Activated CD4-positive, alpha-beta memory T cell treated with anti-CD3 and anti-CD28 coated beads, Interleukin-2, amount 10 ng/mL, durations not matched to agents 7 days and 5 days (primary cell): ENCODE data around the gene ABHD13. TPM values are rescaled to one million over a fixed set of nuclear protein-coding genes. Genes with fewer than 3 reads are reported as not detected.
"Not testable (repeated sequence)": the region's sequence is repeated elsewhere in the genome, so short reads cannot be mapped to it uniquely, and the experiment has no call there.

Experiments used
- CTCF ChIA-PET: fragments of 350-600 bp; sonication (Branson Sonifier 250); formaldehyde crosslinking; loops from one replicate; lab custom pipeline; 2021; ENCODE audit warnings: antibody characterized with exemption, inconsistent platforms; lab: Charles Lee
- POLR2A ChIA-PET: fragments of 350-600 bp; sonication (Branson Sonifier 250); formaldehyde crosslinking; loops from one replicate; lab custom pipeline; 2021; ENCODE audit warnings: antibody characterized with exemption; lab: Charles Lee
- DNase-seq: peaks from one replicate; pipeline ENCODE4 v3.0.0-alpha.2; 2020
- H3K27ac Mint-ChIP-seq: one replicate; pipeline ENCODE4 v1.8.0; 2021; ENCODE audit warnings: mild to moderate bottlenecking, mixed read lengths
- H3K27me3 Mint-ChIP-seq: one replicate; pipeline ENCODE4 v1.8.0; 2021; ENCODE audit warnings: mixed read lengths
- H3K36me3 Mint-ChIP-seq: one replicate; pipeline ENCODE4 v1.8.0; 2021; ENCODE audit warnings: low read depth, mixed read lengths
- H3K4me1 Mint-ChIP-seq: one replicate; pipeline ENCODE4 v1.8.0; 2021; ENCODE audit warnings: mixed read lengths
- H3K4me3 Mint-ChIP-seq: one replicate; pipeline ENCODE4 v1.8.0; 2021; ENCODE audit warnings: mild to moderate bottlenecking, mixed read lengths
- H3K9me3 Mint-ChIP-seq: one replicate; pipeline ENCODE4 v1.8.0; 2021; ENCODE audit warnings: mixed read lengths
- total RNA-seq, 2 experiments: library from RNA; stranded (reverse); gene quantifications; one replicate each; pipeline ENCODE4 v1.2.3, GENCODE V29; 2021

ABHD13 gene
- total RNA-seq, 2 experiments from 2014 or later: 10.2 to 10.8 TPM

GRCh38 chr13:108210551-108210950, 7.6 kb upstream of the ABHD13 start:
- DNase-seq: no peak
- Mint-ChIP-seq H3K4me1 (peaks cover 24% of the 10 kb centered on the region), H3K36me3 (peaks cover 44% of the 10 kb centered on the region), H3K27me3 (no peaks in the 10 kb centered on the region), H3K4me3 (no peak overlapping the region), H3K9me3 (peaks cover 3% of the 10 kb centered on the region), H3K27ac (no peak overlapping the region)
- CTCF ChIA-PET: no interaction called here
- POLR2A ChIA-PET: no interaction called here

- POLR2A ChIA-PET: no interaction called here
- Mint-ChIP-seq H3K27ac (no peak overlapping the region), H3K36me3 (peaks cover 44% of the 10 kb centered on the region), H3K27me3 (no peaks in the 10 kb centered on the region), H3K4me1 (peaks cover 37% of the 10 kb centered on the region), H3K4me3 (no peak overlapping the region), H3K9me3 (peaks cover 3% of the 10 kb centered on the region)
- DNase-seq: no peak
- CTCF ChIA-PET: interaction anchor here (1.4 to 2.3 kb wide), 2 partner anchors 10 to 36 kb away, joined by 4 to 5 read pairs; no protein-coding TSS in a partner anchor
Observed at GRCh38 chr13:108212886-108213285, 5.3 kb upstream of the ABHD13 start.

DNA sequence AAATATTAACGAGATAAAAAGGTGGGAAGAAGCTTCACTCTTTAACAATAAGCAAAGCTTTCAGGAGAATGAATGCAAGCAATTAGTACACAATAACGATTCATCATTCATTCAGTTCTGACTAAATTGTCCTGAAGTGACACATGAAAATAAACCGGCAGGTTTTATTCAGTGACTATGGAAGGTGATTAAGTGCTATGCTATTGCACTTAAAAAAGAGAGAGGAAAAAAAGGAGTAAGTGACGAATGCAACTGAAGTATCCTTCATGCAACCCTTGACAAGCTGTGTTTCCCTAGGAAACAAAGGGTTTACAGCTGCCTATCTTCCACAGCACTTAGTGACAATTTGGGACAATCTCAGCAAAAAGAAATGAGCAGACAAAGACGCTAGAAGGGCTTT, 4.2 kb upstream of the ABHD13 start:
- peaks cover 39% of the 10 kb centered on the region for H3K4me1 Mint-ChIP-seq
- H3K27ac Mint-ChIP-seq: peak overlapping the region; percentile 50
- ChIA-PET CTCF (interaction anchor here (1.4 kb wide), 1 partner anchor 37 kb away, joined by 4 read pairs; no protein-coding TSS in a partner anchor), POLR2A (no interaction called here)
- H3K27me3 Mint-ChIP-seq: no peaks in the 10 kb centered on the region
- peaks cover 44% of the 10 kb centered on the region for H3K36me3 Mint-ChIP-seq
- H3K4me3 Mint-ChIP-seq: peak overlapping the region; percentile 63
- DNase-seq: no peak
- peaks cover 3% of the 10 kb centered on the region for H3K9me3 Mint-ChIP-seq

DNA sequence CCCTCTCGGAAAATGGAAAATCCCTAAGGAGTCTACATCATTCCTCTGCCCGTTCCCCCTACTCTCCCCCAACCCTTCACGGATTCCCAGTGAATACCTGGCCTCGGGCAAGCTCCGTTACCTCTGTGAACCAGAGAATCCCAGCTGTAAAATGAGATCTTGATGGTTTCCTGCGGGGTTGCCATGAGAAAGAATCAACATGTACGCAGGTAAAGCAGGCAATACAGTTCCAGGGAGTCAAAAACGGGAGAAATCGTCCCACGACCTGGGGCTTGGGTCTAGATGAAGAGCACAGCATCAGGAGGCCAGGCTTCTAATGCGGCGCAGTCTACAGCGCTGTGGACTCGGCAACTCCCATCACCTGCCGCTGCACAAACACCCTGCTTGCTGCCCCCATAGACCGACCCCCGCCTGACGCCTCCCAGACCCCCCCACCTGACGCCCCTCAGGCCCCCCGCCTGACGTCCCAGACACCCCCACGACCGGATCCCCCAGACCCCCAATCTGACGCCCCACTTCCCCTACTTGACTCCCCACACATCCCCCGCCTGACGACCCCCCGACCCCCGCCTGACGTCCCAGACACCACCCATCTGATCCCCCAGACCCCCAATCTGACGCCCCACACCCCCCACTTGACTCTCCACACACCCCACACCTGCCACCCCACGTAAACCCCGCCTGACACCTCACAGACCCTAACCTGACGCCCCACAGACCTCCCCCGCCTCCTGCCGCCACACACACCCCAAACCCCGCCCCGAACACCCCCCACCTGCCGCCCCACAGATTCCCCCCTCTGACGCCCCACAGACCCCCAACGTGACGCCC, 3.5 kb upstream of the ABHD13 start:
- peak overlapping the region; percentile 50 for H3K27ac Mint-ChIP-seq
- POLR2A ChIA-PET: interaction anchor here (1.5 kb wide), 1 partner anchor 10 kb away, joined by 4 read pairs; no protein-coding TSS in a partner anchor
- CTCF ChIA-PET: interaction anchor here (1.4 kb wide), 1 partner anchor 38 kb away, joined by 4 read pairs; no protein-coding TSS in a partner anchor

GRCh38 chr13:108215436-108215835, 2.8 kb upstream of the ABHD13 start, which contains the start of gene LIG4:
Gene LIG4 (minus strand): TSS chr13:108215536. CDS start chr13:108211268, 4,268 bp downstream.
- no peaks in the 10 kb centered on the region for H3K27me3 Mint-ChIP-seq

More for the DNA sequence above, 3.5 kb upstream of the ABHD13 start:
- Mint-ChIP-seq H3K4me1 (peaks cover 46% of the 10 kb centered on the region), H3K9me3 (no peaks in the 10 kb centered on the region), H3K36me3 (peaks cover 37% of the 10 kb centered on the region), H3K27me3 (no peaks in the 10 kb centered on the region), H3K4me3 (peak overlapping the region; percentile 75)
- no peak for DNase-seq

GRCh38 chr13:108217307-108218043, 717 bp upstream of the ABHD13 start:
- peaks cover 56% of the 10 kb centered on the region for H3K4me1 Mint-ChIP-seq
- CTCF ChIA-PET, H3K27me3 Mint-ChIP-seq, DNase-seq, H3K9me3 Mint-ChIP-seq: not testable (repeated sequence)
- peak overlapping the region; percentile 93 for H3K4me3 Mint-ChIP-seq
- POLR2A ChIA-PET: interaction anchor here (1.2 to 2.6 kb wide), 4 partner anchors 9 to 698 kb away, joined by 3 to 9 read pairs (median 6); partner anchors contain the start of gene TNFSF13B
- H3K27ac Mint-ChIP-seq: peak overlapping the region; percentile 91
- peaks cover 18% of the 10 kb centered on the region for H3K36me3 Mint-ChIP-seq

More at GRCh38 chr13:108215436-108215835, 2.8 kb upstream of the ABHD13 start, which contains the start of gene LIG4:
- POLR2A ChIA-PET: interaction anchor here (1.5 kb wide), 1 partner anchor 11 kb away, joined by 4 read pairs; no protein-coding TSS in a partner anchor
- Mint-ChIP-seq H3K9me3 (no peaks in the 10 kb centered on the region), H3K4me1 (peaks cover 53% of the 10 kb centered on the region), H3K36me3 (peaks cover 29% of the 10 kb centered on the region), H3K4me3 (peak within 1 kb of the TSS; percentile 93), H3K27ac (peak within 1 kb of the TSS; percentile 68)
- peak; percentile 93 for DNase-seq
- CTCF ChIA-PET: no interaction called here

- POLR2A ChIA-PET: interaction anchor here (1.0 to 2.6 kb wide), 2 partner anchors 50 to 695 kb away, joined by 3 to 8 read pairs; partner anchors contain the start of gene TNFSF13B
- H3K36me3 Mint-ChIP-seq: peaks cover 8% of the 10 kb centered on the region
- H3K4me1 Mint-ChIP-seq: peaks cover 44% of the 10 kb centered on the region
- peak overlapping the region; percentile 40 for H3K27ac Mint-ChIP-seq
- no peaks in the 10 kb centered on the region for H3K27me3 Mint-ChIP-seq
- CTCF ChIA-PET: interaction anchor here (1.2 kb wide), 1 partner anchor 12 kb away, joined by 3 read pairs; no protein-coding TSS in a partner anchor
- H3K4me3 Mint-ChIP-seq: peak overlapping the region; percentile 33
- DNase-seq: no peak
- no peaks in the 10 kb centered on the region for H3K9me3 Mint-ChIP-seq
Observed at GRCh38 chr13:108220041-108220440, 1.8 kb downstream of the ABHD13 start.

GRCh38 chr13:108223687-108224503, 5.7 kb downstream of the ABHD13 start:
- H3K27ac Mint-ChIP-seq: no peak overlapping the region
- no peak overlapping the region for H3K4me3 Mint-ChIP-seq
- ChIA-PET POLR2A (no interaction called here), CTCF (interaction anchor here (1.2 kb wide), 1 partner anchor 18 kb away, joined by 3 read pairs; no protein-coding TSS in a partner anchor)
- no peaks in the 10 kb centered on the region for H3K9me3 Mint-ChIP-seq
- H3K27me3 Mint-ChIP-seq: no peaks in the 10 kb centered on the region
- peaks cover 43% of the 10 kb centered on the region for H3K4me1 Mint-ChIP-seq
- no peak for DNase-seq
- no peaks in the 10 kb centered on the region for H3K36me3 Mint-ChIP-seq

- ChIA-PET CTCF (interaction anchor here (0.5 to 1.0 kb wide), 2 partner anchors 44 to 49 kb away, joined by 3 to 5 read pairs; partner anchors contain the start of gene TNFSF13B), POLR2A (no interaction called here)
- DNase-seq: no peak
- Mint-ChIP-seq H3K4me1 (peaks cover 28% of the 10 kb centered on the region), H3K27ac (no peak overlapping the region), H3K36me3 (peaks cover 11% of the 10 kb centered on the region), H3K4me3 (no peak overlapping the region), H3K27me3 (no peaks in the 10 kb centered on the region), H3K9me3 (no peaks in the 10 kb centered on the region)
Observed at GRCh38 chr13:108225440-108225839, 7.2 kb downstream of the ABHD13 start.

DNA sequence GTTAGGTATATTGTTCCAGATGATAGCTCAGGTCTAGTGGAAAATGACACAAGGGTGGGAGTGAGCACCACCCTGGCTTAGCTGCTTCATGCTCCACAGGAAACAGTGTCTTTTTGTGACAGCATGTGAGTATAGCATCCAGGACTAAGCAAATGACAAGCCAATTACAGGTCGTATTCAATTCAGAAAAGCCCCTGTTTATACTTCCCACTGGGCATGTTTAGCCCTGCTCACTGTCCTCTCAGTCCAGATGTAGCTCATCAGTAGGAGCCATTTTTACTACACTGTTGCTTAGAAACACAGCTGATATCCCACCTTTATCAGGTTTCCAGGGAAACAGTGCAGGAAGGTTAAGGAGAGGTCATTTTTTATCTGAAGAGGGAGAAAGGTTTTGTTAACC, 8.0 kb downstream of the ABHD13 start:
- H3K4me3 Mint-ChIP-seq: no peak overlapping the region
- ChIA-PET POLR2A (no interaction called here), CTCF (interaction anchor here (0.5 to 1.0 kb wide), 2 partner anchors 43 to 50 kb away, joined by 3 to 5 read pairs; partner anchors contain the start of gene TNFSF13B)
- no peak overlapping the region for H3K27ac Mint-ChIP-seq
- peaks cover 11% of the 10 kb centered on the region for H3K36me3 Mint-ChIP-seq
- no peaks in the 10 kb centered on the region for H3K27me3 Mint-ChIP-seq
- no peaks in the 10 kb centered on the region for H3K9me3 Mint-ChIP-seq
- H3K4me1 Mint-ChIP-seq: peaks cover 24% of the 10 kb centered on the region
- DNase-seq: no peak

GRCh38 chr13:108227651-108228272, 9.6 kb downstream of the ABHD13 start:
- Mint-ChIP-seq H3K4me3 (no peak overlapping the region), H3K9me3 (no peaks in the 10 kb centered on the region), H3K4me1 (peaks cover 23% of the 10 kb centered on the region), H3K36me3 (peaks cover 11% of the 10 kb centered on the region), H3K27ac (no peak overlapping the region), H3K27me3 (no peaks in the 10 kb centered on the region)
- ChIA-PET CTCF (no interaction called here), POLR2A (no interaction called here)
- DNase-seq: no peak
